NCI-H2196 treated with DMSO at 0.1 percent for 48 hours (cell line): Measurements from ENCODE around the gene DEGS2.

Experiments used
- DNase-seq: peaks from one replicate; lab custom pipeline; 2025; ENCODE audit not compliant: unreplicated experiment; lab: John Stamatoyannopoulos, UW

The DEGS2 gene

DNA sequence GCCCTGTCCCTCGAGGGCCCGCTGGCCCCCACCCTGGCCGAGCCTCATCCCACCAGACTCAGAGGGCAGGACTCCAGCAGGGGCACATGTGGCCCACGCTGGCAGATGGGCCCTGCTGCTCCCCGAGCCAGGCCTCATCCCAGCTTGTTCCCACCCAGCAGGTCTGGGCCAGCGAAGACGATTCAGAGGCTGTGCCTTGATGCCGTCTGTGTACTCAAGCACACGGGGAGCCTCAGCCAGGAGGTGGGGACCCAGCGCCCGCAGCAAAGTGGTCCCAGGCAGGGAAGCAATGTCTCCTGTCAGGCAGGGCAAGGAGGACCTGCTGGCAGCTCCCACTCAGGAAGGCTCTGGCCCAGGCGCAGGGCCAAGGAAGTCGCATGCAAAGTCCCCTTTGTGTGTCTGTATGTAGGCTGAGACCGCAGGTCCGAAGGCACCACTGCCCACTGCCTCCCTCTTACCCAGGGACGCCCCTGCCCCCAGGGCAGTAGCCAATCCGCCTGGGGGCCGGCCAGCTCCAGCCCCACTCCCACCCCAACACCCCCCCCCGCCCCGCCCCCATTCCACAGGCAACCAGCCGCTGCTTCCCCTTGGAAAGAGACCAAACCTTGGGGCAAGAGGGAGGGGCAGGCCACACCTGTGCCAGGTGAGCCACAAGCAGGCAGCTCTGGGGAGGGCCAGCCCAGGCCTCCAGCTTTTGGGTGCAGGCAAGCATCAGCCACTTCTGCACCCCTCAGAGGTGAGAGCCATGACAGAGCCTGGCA is 9.4 kb downstream of the DEGS2 start:
- no peak for DNase-seq

DNA sequence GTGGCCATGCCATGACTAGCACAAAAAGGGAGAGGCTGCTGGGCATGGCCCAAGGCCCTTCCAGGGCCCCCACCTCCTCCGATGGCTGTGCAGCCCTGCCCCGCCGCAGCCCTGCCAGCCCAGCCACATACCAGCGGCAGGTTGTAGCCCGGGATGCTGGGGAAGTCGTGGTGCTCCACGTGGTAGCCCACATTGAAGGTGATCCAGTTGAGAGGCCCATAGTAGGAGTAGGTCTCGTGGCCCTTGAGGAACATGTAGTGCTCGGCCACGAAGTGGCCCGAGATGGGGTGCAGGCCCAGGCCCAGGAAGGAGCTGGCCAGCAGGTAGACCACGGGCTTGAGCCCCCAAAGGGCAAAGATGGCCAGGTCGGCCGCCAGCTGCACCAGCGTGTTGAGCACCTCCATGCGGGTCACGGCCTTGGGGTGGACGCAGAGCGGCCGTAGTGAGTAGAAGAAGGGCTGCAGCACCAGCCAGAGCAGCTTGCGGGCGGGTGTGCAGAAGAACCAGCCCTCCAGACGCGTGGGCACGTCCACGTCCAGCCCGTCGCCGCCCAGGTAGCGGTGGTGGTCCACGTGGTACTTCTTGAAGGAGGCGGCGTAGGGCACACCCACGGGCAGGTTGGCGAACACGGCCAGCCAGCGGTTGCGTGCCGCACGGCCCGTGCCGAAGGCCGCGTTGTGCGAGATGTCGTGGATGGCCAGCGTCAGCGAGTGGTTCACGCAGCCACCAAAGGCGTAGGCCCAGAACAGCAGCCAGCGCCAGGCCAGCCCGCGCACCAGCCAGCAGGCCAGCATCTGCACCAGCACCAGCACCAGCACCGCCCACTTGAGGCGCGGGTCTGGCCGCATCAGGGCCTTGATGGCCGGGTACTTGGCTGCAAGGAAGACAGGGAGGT is 10.4 kb downstream of the DEGS2 start:
- DNase-seq = no peak

GRCh38 chr14:100147691-100148464 is 11.6 kb downstream of the DEGS2 start:
- no peak for DNase-seq

DNA sequence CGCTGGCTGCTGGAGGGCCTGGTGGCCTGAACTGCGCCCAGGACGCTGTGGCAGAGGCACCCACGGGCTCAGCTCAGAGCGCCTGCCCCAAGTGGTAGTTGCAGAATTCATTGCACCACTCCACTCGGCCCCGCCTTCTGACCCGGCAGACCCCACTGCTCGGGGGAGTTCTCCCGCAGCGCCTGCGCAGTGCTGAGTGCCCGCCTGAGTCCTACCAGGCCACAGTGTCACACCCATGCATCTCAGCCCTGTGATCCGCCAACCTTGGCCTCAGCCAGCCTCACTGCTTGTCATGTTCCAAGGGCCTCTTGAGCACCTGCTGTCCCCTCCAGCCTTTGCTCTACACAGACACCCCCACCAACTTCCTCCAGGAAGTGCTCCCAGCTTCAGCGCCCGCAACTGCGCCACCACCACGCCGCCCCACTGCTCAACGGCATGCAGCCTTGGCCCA is 12.2 kb downstream of the DEGS2 start:
- no peak for DNase-seq

GRCh38 chr14:100146531-100147091 is 12.8 kb downstream of the DEGS2 start:
- DNase-seq = no peak

- no peak for DNase-seq
Observed at GRCh38 chr14:100145682-100146464, 13.6 kb downstream of the DEGS2 start.

DNA sequence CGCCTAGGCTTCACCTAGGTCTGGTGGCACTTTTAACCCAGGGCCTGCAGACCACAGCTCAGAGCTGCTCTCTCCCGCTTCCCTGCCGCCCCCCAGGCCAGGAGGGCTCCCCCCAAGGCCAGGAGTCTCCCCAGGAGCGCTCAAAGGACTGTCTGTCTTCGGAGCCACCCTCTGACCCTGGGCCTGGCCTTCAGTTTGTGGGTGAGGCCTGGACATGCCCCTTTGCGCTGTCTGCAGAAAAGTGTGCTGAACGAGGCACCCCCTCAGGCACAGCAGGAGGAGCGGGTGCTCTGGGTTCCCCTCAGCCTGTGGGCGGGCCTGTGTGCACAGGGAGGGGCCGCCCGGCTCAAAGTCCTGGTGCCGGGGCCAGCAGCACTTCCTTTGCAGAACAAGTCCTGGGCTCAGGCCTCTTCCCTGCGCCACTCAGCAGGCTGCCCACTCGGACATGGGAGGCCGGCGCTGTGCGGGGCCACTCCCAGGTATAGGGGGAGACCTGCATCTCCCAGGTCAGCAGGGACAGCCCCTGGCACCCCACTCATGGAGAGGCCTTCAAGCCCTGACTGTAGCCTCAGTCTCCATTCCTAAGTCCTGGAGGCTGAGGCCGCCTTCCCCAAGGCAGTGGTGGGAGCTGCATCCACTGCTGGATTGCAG is 14.3 kb downstream of the DEGS2 start:
- no peak for DNase-seq

- no peak for DNase-seq
Observed at GRCh38 chr14:100144645-100144995, 14.8 kb downstream of the DEGS2 start.

DNA sequence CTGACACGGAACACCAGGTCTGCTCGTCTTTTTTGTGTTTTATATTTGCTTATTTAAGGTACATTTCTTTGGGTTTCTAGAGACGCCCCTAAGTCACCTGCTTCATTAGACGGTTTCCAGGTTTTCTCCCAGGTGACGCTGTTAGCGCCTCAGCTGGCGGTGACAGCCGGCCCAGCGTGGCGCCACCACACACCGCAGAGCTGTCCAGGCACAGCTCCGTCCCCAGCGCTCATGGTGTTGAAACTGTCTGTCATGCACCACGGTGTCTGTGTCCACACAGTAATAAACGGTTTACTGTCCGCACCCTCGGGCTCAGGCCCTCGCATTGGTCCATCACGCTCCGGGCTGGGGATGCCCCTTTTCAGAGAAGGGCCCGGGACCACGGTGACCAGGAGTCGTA is 15.5 kb downstream of the DEGS2 start:
- no peak for DNase-seq

- no peak for DNase-seq
Observed at GRCh38 chr14:100143523-100143922, 15.9 kb downstream of the DEGS2 start.

DNA sequence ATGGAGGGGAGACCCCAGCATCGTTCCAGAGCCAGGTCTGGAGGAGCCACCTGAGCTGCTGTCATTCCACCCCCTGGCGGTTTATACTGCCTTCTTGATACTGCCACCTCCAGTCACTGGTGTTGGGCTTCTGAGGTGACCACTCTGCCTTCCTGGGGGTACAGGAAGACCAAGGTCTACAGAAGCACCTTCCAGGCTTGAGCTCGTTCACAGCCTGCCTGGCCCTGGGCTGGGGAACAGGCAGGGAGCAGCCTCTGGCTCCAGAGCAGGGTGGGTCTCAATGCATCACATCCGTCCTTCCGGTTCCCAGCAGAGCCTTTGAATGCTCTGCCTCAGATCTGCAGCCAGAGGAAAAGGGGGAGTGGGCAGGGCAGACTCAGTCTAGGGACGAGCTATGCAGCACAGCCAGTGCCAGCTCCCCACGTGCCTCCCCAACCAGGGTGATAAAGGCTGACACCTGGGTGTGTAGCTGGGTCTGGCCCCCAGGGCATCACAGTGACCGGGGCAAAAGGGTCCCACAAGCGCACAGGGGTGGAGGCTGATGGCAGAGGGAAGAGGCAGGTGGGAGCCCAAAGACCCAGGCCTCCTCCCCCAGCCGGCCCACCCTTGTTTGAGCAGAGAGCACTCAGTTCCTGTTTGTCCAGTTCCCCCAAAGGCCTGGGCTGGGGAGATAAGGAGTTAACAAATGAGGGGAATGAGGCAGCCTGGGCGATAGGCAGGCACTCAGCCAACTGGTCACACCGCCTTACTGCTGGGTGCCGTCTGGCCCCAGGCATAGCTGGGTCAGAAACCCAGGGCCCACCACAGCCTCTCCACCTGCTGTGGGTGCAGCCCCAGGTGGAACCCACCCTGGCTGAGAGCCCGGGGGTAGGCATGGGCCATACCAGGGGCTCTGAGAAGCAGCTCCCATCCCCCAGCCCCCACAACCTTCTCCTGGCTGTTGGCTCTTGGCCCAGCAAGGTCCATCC is 17.1 kb downstream of the DEGS2 start:
- DNase-seq = no peak

- DNase-seq = no peak
Observed at GRCh38 chr14:100141098-100141497, 18.3 kb downstream of the DEGS2 start.

- no peak for DNase-seq
Observed at GRCh38 chr14:100140452-100141078, 18.9 kb downstream of the DEGS2 start.

DNA sequence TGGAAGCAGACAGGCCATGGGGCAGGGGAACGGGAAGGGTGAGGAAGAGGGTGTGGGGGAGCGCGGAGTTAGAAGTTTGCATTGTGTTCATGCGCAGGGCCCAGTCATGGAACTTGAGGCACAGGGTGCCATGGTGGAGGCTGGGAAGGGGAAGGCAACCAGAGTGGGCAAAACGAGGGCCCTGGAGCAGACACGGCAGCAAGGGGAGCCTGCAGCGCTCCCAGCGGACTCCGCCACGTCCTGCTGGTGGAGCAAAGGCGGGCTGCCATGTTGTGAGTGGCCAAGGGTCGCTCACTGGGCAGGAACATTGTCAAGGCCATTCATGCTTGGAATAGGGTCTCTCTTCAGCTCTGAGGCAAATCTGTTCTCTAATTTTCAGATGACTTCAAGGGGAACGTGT is 20.5 kb downstream of the DEGS2 start:
- DNase-seq = no peak

- DNase-seq = no peak
Observed at GRCh38 chr14:100138082-100138787, 21.2 kb downstream of the DEGS2 start.

DNA sequence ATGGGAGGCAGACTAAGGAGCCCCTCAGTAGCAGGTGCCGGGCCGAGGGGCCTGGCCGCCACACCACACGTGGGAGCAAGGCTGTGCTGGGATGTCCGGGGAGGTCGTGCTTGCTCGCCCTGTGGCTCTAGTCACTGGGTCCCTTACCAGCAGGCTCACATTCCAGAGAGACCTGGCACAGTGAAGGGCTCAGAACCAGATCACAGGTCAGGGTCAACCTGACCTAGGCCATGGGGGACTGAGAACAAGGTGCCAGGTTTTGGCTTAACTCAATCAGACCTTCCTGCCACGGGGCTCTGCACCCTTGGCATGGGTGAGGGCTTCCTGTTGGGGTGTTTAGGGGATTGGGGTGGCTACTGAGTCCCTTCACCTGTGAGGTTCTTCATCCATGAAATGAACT is 22.3 kb downstream of the DEGS2 start:
- DNase-seq = no peak

DNA sequence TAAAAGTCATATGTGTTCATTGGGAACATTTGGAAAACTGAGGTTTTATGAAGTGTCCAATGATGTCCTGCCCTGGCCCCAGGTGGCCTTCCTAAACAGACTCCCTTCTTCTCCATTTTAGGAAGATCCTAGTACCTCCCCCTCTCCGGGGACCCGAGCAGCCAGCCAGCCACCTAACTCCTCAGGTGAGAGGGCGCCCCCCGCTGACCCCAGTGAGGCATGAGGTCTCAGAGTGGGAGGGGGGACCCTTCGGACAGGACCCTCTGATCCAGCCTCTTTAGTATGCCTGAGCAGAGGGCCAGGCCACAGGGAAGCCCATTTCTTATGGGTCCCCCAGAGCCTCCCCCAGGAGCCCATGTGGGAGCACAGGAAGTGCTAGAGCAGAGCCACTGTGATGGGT is 23.7 kb downstream of the DEGS2 start:
- no peak for DNase-seq

GRCh38 chr14:100135073-100135472 is 24.4 kb downstream of the DEGS2 start:
- DNase-seq = no peak
